HG02970 (cell line): ENCODE results near the gene SLCO3A1.

ENCODE experiments used
- ATAC-seq: cut with Tn5 transposase; IDR thresholded peaks from one replicate; pipeline ENCODE4 v1.9.1; 2021; ENCODE audit warnings: mild to moderate bottlenecking, moderate library complexity, moderate number of reproducible peaks; ENCODE audit not compliant: unreplicated experiment, low FRiP score

Gene SLCO3A1

GRCh38 chr15:92021792-92022191 lies 168.3 kb downstream of the SLCO3A1 start:
- ATAC-seq: no peak

- no peak for ATAC-seq
Observed at GRCh38 chr15:92023965-92024364, 170.5 kb downstream of the SLCO3A1 start.

DNA sequence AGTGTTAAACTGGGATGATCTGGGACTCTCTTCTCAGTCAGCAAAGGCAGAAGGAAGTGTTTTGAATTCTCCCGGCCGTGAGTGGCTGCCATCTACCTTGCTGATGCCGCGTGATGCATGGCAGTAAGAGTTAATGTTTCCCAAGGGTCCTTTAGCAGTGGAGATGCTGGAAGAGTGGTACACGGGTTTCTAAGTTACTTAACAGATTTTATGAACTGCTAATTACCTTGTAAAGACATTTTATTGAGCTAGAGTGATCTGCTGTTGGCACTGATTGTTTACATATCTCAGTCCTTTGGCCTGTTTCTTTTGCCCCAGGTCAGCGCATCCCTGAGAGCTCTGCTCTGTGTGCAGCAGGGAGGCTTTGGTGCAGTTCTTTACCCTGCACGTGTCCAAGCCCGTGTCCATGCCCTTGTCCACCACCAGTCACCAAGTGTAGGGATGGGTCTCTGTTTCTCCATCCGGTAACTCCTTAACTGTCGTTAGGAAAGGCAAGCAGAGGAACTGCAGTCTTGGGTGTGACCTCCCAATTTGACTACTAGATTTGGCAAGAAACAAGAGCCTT lies 172.3 kb downstream of the SLCO3A1 start:
- ATAC-seq: no peak

GRCh38 chr15:92028389-92028724 lies 174.8 kb downstream of the SLCO3A1 start:
- no peak for ATAC-seq

DNA sequence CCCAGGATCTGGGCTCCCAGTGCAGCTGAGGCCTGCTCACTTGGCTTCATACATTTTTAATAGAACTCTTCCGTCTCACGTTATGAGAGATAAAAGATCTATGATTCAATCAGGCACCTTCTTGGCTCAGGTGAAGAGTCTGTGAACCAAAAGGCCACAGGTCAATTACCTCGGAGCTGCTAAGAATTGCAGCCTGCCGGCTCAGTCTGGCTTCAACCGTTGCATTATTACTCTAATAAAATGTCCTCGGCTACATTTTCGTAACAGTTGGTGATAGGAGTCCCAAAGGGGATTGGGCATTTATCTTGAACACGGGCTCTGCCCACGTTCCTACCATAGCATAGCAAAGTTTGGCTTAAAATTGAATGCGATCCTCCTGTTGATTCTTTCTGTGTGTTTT lies 176.3 kb downstream of the SLCO3A1 start:
- no peak for ATAC-seq

GRCh38 chr15:92033314-92033713 lies 179.8 kb downstream of the SLCO3A1 start:
- no peak for ATAC-seq

DNA sequence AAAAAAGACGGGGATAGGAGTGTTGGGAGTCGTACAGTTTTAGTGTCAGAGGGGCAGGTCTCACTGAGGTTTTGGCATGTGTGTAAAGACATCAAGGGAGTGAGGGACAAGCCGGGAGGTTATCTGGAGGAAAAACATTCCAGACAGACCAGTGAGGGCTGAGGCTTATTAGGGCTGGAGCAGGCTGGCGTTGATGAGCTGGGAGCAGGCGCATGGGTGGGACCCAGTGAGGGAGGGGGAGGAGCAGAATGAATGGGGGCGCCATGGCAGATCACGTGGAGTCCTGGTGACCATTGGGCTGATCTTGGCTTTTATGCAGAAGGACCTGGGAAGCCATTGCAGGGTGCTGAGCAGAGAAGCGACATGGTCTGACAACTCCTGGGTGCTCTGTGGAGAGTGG lies 180.2 kb downstream of the SLCO3A1 start:
- ATAC-seq: no peak

DNA sequence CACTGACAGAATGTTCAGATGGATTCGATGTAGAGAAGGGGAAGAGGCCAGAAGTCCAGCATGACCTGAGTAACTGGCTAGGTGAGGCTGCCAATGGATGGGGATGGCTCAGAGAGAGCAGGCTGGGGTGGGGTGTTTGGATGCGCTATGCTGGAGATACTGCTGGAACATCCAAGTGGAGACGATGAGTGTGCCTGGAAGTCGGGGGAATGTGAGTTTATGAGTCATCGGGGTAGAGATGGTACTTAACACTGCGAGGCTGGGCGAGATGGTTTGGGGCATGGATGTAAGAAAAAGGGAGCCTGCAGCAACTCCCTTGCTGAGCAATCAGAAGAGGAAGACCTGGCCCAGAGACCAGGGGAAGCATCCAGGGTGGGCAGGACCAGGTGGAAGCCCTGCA lies 180.7 kb downstream of the SLCO3A1 start:
- no peak for ATAC-seq

DNA sequence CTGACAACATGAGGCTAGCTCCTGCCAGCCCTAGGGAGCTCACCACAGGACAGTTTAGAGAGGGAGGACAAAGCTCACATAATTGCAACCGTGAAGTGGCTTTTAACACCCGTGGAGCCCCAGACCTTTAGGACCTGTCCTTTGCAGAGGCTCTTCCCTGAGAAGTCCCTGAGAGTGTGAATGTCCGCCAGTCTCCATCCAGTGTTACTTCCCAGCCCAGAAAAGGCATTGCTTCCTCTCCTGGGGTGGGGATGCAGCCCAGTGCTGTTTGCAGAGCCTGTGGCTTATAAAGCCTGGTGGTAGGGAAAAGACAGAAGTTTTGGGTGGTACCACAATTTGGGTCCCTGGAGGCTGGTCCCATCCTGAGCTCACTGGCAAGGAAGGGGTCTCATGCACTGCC lies 182.0 kb downstream of the SLCO3A1 start:
- no peak for ATAC-seq

GRCh38 chr15:92035961-92036360 lies 182.5 kb downstream of the SLCO3A1 start:
- no peak for ATAC-seq

GRCh38 chr15:92037491-92037890 lies 184.0 kb downstream of the SLCO3A1 start:
- ATAC-seq: no peak

DNA sequence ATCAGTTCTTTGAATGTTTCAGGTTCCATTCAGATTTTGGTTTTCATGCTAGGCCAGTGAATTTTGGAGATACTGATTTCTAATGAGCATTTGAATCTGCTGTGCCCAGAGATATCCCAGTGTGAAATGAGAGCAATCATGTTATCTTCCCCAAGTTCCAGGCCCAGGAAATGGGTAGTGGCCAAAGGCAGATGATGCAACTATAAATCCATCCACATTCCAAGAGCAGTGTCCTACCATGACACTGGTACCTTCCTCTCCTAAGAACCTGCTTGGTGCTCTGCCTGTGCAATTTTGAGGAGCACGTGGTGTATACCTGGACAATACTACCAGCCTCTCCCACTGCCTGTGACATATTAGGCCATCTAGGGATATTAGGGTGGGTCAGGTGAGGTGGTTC lies 186.8 kb downstream of the SLCO3A1 start:
- ATAC-seq: no peak

DNA sequence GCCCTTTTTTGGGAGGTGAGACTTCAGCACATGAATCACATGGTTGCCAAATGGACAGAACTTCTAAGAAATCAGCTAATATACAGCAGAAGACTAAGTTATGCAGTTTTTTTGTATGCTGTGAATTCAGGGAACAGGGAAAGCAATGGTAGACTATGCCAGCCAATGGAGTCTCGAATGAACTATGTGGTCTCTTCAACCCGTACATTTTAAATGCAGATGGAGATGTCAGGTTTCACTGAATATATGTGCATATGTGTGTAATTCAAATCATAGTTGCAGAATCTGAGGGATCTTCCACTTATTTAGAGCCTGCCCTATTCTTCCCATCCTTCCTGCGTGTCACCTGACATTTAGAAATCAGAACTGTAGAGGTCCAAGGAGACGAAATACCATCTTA lies 187.9 kb downstream of the SLCO3A1 start:
- no peak for ATAC-seq

- ATAC-seq: no peak
Observed at GRCh38 chr15:92043283-92043682, 189.8 kb downstream of the SLCO3A1 start.

DNA sequence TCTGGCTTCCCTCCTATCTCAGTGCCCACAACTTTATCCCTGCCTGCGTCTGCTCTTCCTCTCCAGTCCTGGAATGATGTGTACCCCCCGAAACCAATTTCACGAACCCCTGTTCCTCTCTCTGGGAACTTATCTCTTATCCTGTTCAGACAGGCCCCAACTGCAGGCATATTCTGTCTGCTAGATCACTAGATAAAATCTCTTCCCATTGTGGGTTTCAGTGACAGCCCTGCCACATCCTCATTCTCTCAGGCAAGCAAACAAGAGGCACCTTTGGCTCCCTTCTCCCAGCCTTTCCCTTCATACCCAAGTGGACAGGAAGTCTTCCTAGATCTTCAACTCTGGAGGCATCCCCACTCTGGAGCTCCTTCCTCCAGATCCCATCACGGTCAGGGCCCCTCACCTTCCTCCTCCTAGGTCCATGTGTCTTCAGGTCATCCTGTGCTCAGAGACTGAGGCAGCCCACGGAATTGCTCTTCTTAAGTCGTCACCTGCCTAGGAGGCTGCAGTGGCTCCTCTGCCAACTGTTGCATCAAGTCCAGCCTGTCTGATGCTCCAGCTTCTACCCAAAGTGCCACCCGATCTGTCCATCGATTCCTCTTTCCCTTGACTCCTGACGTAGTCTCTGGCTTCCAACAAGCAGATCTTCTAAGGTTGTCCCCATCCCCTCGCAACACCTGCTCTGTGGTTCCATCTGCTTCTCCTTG lies 190.8 kb downstream of the SLCO3A1 start:
- ATAC-seq: no peak

DNA sequence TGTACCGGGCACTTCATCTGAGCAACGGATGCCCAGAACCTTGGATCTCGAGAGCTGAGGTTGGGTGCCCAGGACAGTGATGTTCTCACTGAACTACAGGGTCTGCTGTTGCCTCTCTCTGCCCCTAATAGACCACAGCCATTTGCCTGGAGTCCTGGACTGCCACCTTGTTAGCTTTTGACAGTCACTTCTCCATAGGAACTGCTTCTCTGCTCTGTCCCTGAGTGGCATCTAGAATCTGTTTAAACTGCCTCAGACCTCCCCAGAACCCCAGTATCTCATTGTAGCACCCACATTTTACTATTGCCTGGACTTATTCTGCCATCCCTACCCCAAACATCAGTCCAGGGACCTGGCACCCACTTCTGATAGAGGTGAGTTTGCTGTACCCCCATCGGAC lies 194.4 kb downstream of the SLCO3A1 start:
- no peak for ATAC-seq

GRCh38 chr15:92048739-92049138 lies 195.2 kb downstream of the SLCO3A1 start:
- ATAC-seq: no peak

DNA sequence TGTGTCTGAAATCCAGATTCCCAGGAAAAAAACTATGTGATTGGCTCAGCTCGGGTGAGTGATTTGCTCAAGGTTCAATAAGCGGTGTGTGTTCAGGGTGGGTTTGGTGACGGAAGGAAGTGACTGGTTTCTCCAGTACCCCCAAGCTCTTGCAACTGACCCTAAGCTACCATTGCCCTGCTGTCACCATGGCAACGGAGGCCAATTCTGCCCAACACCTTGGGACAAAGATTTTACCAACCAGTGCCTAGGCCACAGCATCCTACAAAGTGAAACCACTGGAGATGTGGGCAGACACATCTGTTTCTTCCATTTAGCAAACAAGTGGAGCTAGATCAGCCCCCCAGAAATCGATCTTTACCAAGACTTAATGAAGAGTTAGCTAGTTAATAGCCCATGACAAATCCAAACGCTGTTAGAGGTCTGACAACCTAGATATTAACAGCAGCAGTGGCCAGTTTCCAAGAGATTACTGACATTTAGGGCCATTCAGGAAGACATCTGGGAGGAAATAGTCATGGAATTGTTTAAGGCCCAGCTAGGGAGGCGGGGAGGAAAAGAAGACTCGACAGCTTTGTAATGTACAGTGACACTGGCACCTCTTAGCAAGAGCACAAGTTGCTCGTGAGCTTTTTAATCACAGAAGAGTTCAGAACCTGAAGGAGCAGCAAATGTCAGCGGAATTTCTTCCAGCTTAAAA lies 195.9 kb downstream of the SLCO3A1 start:
- no peak for ATAC-seq

DNA sequence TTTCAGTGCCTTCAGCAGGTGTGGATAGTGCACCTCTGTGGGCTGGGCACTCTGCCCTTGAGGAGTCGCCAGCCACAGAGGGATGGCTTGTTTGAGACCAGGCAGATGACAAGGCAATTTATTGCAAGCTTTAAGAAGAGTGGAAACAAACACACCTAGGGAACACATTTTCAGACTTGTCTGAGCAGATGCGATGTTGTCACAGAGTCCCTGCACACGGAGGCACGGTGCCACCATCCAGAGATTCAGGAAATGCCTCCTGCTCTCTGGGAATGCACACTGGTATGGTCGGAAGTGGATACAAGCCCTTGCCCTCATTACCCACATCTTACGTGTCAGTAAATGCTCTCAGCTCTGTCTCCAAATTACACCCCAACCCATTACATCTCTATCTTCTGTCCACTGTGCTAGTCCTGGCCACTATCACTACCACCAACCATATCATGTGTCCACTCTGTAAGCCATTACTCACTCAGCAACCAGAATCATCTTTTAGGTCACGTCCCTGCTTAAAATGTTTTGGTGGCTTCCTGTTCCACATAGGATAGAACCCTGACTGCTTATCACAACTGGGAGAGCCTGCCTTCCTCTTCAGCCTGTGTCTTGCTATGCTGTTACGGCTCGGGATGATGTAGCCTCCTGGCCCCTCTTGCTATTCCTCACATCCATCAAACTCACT lies 196.9 kb downstream of the SLCO3A1 start:
- ATAC-seq: no peak

DNA sequence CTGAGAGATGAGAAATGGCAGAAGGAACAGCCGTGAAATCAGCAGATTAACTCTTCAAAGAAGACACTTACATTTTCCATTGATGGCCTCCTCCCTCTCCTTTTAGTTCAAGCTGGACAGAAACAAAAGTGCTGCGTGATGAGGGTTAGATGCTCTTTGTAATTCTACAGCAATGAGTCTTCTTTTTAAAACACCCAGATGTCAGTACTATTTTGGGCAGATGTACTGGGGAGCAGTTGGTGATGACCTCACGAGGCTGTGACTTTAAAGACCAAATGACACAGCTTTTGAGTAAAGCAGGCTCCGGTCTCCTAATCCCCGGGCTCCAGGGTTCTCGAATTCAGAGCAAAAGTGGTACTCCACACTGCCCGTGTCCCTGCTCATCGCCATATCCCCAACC lies 198.2 kb downstream of the SLCO3A1 start:
- no peak for ATAC-seq

DNA sequence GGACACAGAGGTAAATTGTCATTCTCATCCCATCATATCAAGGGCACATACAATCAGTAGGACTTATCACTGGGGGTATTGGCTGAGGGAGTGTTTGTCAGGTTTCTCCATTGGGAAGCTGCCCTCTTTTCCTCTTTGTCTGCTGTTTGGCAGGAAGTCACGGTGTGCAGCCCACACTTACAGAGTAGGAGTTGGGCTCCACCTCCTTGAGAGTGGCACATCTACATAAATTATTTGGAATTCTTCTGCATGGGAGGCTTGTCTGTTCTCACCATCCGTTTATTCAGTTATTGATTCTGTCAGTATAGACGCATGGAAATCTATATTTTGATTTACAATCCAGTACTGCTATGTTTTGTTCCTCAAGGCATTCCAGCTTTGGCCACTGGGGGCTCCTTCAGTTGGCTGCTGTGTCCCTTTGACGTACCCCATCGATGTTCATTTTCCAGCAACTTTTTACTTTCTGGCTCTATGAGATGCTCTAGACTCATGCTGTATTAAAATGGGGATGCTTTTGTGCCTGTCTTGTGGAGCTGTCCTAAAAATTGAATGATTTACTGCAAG lies 200.3 kb downstream of the SLCO3A1 start:
- no peak for ATAC-seq
